Measurements from ENCODE around the gene A4GALT.
"Not testable (repeated sequence)": the region's sequence is repeated elsewhere in the genome, so short reads cannot be mapped to it uniquely, and the experiment has no call there.

A4GALT gene

DNA sequence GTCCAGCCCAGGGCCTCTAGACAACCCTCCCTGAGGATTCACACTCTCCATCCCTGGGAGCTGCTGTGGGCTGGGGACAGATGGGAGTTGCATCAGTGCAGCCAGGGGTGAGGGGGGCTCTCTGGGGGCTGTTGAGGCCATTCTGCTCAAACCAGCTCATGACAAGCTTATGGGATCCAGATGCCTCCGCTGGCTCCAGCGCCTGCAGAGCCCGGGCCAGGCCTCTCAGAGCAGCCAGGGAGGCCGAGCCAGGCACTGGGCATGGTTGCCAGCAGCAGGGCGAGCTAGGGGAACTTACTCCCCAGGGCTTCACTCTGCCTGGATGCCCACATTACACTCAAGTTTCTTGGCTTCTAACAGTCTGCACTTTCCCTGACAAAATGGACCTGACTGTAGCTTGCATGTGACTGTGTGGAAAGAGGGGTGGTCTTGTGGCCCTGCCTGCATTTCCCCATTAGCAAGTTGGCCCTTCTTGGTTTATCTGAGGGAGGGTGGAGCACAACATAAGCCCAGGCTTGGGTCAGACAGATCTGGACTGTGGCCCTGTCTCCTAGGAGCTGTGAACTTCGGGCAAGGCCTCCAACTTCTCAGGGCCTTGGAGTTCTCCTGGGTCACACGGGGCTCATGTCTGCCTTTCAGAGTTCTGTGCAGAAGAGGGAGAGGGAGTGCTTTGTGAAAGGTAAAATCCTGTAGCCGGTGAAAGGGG, 36.9 kb downstream of the A4GALT start:
- no peak for DNase-seq (ENCODE audit: low read depth in 4 of 4, low spot score in 1 of 4)

- DNase-seq (ENCODE audit: low read depth in 4 of 4, low spot score in 1 of 4): no peak
Measured at GRCh38 chr22:42682113-42682851, 38.4 kb downstream of the A4GALT start.

GRCh38 chr22:42680648-42681047, 40.0 kb downstream of the A4GALT start:
- DNase-seq (ENCODE audit: low read depth in 4 of 4, low spot score in 1 of 4): no peak

GRCh38 chr22:42679691-42680090, 41.0 kb downstream of the A4GALT start:
- DNase-seq (ENCODE audit: low read depth in 4 of 4, low spot score in 1 of 4): no peak

- DNase-seq (ENCODE audit: low read depth in 4 of 4, low spot score in 1 of 4): no peak
Measured at GRCh38 chr22:42678894-42679293, 41.8 kb downstream of the A4GALT start.

- DNase-seq (ENCODE audit: low read depth in 4 of 4, low spot score in 1 of 4): not testable (repeated sequence)
Measured at GRCh38 chr22:42677936-42678335, 42.7 kb downstream of the A4GALT start.

DNA sequence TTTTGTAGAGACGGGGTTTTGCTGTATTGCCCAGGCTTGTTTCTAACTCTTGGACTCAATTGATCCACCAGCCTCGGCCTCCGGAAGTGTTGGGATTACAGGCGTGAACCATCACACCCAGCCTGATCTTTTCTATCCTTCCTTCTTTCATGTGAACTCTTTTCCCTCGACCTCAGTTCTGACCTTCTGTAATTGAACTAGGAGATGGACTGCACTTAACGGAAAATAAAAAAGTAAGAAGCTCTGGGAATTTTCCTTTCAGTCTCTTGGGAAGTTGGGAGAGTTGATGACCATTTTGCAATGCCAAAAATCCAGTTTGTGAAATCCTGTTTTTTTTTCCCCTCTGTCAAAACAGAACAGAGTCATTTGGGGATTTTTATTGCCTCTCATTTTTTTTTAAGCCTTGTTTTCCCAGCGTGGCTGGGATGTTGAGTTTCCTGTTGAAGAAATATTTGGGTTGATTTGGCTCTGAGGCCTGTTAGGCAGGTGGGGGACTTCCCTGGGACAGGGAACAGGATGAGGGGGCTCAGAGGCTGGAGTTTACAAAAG, 44.5 kb downstream of the A4GALT start:
- no peak for DNase-seq (ENCODE audit: low read depth in 4 of 4, low spot score in 1 of 4)

GRCh38 chr22:42673898-42674401, 46.7 kb downstream of the A4GALT start:
- no peak for DNase-seq (ENCODE audit: low read depth in 4 of 4, low spot score in 1 of 4)

- DNase-seq (ENCODE audit: low read depth in 4 of 4, low spot score in 1 of 4): not testable (repeated sequence)
Measured at GRCh38 chr22:42673071-42673470, 47.6 kb downstream of the A4GALT start.

DNA sequence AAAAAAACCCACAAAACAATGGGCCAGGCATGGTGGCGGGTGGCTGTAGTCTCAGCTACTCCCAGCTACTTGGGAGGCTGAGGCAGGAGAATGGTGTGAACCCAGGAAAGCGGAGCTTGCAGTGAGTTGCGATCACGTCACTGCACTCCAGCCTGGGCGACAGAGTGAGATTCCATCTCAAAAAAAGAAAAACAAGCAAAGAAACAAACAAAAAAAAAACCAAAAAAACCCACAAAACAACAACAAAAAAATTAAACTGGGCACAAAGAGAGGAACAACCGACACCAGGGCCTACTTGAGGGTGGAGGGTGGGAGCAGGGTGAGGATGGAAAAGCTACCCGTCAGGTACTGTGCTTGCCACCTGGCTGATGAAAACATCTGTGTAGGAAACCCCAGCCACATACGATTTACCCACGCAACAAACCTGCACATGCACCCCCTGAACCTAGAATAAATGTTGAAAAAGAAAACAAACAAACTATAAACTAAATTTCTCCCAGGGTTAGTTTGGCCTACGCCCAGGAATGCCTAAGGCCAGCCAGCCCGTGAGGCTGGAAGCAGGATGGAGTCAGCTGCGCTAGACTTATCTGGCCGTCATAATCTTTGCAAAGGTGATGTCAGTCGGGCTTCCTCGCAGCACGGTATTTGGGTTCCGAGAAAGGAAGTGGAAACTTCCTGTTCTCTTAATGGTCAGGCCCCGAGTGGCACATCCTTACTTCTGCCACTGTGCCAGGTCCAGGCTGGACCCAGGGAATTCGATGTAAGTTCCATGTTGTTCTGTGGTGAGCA, 49.6 kb downstream of the A4GALT start:
- DNase-seq (ENCODE audit: low read depth in 4 of 4, low spot score in 1 of 4): no peak

- no peak for DNase-seq (ENCODE audit: low read depth in 4 of 4, low spot score in 1 of 4)
Measured at GRCh38 chr22:42670046-42670445, 50.6 kb downstream of the A4GALT start.

GRCh38 chr22:42666393-42666792, 54.3 kb downstream of the A4GALT start:
- DNase-seq (ENCODE audit: low read depth in 4 of 4, low spot score in 1 of 4): not testable (repeated sequence)

DNA sequence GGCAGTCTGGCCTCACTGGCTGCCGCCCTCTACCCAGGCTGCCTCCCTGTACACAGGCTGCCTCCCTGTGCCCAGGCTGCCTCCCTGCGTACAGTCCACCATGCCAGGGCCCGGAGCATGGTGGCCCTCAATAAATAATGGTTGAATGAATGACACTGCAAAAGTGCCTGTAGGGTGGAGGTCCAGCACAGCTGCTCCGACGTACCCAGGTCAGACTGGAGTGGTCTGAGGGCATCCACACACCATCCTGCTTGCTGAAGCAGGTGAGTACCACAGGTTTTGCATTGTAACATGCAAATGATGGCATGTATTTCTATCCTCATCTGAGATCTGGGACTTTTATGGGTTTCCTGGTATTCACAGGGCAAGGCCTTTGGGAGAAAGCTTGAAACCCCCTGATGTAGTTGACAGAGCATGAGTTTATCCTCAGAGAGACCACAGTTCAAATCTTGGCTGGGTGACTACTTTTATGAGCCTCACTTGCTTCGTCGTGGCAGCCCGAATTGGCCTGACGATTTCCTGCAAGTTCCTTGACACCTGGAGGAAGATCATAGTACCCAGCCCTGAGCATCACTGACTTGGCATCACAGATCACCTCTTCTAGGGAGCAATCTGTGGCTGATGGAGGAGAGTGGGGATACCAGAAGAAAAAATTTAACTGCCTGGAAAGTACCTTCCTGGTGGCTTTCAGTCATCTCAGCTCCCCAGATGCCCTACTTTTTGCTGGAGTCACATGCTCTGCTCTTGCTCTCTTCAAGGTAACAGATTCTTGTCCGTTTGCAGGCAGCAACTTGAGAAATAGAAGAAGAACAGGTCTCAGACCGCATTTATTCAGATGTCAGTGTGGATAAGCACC, 55.5 kb downstream of the A4GALT start:
- no peak for DNase-seq (ENCODE audit: low read depth in 4 of 4, low spot score in 1 of 4)

GRCh38 chr22:42661985-42662831, 58.5 kb downstream of the A4GALT start:
- peak; percentile 71 to 80 (median 74) for DNase-seq (ENCODE audit: low read depth in 4 of 4, low spot score in 1 of 4)

- DNase-seq (ENCODE audit: low read depth in 4 of 4, low spot score in 1 of 4): no peak
Measured at GRCh38 chr22:42656578-42656977, 64.1 kb downstream of the A4GALT start.

- no peak for DNase-seq (ENCODE audit: low read depth in 4 of 4, low spot score in 1 of 4)
Measured at GRCh38 chr22:42655693-42656092, 65.0 kb downstream of the A4GALT start.

GRCh38 chr22:42654436-42655073, 66.1 kb downstream of the A4GALT start:
- no peak for DNase-seq (ENCODE audit: low read depth in 4 of 4, low spot score in 1 of 4)

- no peak for DNase-seq (ENCODE audit: low read depth in 4 of 4, low spot score in 1 of 4)
Measured at GRCh38 chr22:42653999-42654398, 66.7 kb downstream of the A4GALT start.

GRCh38 chr22:42651134-42651533, 69.5 kb downstream of the A4GALT start:
- no peak for DNase-seq (ENCODE audit: low read depth in 4 of 4, low spot score in 1 of 4)

Data from stimulated activated CD4-positive, alpha-beta T cell treated with anti-CD3 and anti-CD28 coated beads, Interleukin-1b, Interleukin-23, amount 100 ng/mL, for 24 hours (primary cell).